T47D (cell line): ENCODE measurements around the gene PSMD6.

ENCODE experiments used
- DNase-seq, 2 experiments: peaks; one replicate each; pipeline versions ENCODE4 v3.0.0 to v3.0.0-alpha.2; 2011 to 2012; ENCODE audit warnings: low read depth in 1 of 2, low spot score in 1 of 2
- JUND ChIP-seq: IDR thresholded peaks from 2 replicates; pipeline ENCODE4 v1.6.1; 2012; ENCODE audit warnings: low read depth
- in situ Hi-C: cut with HindIII; loops from 2 replicates; pipeline ENCODE4 v1.10.0; 2016; ENCODE audit warnings: low sequenced_read_pairs, low pct_unique_long_range_greater_than_20kb

The PSMD6 gene

GRCh38 chr3:63993653-63994079 lies 29.6 kb downstream of the PSMD6 start:
- DNase-seq, result peak; percentile 51 to 77
- TF ChIP-seq JUND, result no peak
- in situ Hi-C loops, result no loop called here

DNA sequence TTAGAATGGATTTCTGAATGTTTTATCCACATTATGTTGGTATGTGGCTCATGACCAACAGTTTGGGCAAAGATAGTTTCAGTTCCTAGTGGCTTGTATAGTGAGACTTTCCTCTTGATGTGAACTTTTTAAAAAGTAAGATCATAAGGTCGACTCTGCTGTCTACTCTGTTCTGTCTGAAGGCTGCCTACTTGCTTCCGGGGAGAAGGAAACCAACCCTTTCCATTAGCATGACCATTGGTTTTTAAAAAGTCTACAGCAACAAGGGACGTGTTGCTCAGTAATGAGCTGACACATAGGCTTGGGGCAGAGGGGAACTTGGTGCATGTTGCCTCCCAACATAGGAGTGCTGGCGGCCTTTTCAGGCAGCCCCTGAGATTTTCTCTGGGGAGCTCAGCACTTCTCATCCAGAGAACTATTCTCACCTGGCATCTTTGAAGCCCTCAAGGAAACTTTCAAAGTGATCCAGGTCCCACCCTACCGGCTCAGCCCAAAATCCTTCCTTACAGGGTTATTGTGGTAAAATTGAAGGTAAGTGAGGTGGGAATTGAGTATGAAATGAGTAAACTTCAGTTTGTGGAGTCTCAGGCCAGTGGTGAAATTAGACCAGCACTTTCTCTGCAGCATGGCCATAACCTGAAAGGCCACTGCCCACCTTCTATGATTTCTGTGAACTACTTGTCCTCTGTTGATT lies 30.6 kb downstream of the PSMD6 start:
- in situ Hi-C loops, result no loop called here
- no peak for DNase-seq
- no peak for TF ChIP-seq JUND

DNA sequence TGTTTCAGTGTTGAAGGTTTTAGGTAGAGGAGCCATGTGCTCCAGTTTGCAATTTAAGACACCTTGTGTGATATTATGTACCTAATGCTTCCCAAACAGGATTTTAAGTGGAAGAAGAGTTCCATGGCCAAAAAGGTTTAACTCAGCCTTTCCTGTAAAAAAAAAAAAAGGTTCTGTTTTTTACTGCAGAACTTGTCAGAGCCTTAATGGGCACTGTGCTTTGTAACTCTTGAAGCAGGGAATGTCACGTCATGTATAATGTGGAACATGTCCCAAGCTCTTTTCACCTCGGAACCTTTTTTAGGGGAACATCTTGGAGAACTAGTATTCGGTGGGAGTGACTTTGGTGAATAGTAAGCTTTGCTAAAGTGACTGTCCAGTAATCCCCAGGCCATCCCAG lies 31.6 kb downstream of the PSMD6 start:
- TF ChIP-seq JUND, result no peak
- in situ Hi-C loops, result no loop called here
- DNase-seq, result no peak

GRCh38 chr3:63990733-63991132 lies 32.6 kb downstream of the PSMD6 start:
- DNase-seq, result no peak
- no peak for TF ChIP-seq JUND
- in situ Hi-C loops, result no loop called here

DNA sequence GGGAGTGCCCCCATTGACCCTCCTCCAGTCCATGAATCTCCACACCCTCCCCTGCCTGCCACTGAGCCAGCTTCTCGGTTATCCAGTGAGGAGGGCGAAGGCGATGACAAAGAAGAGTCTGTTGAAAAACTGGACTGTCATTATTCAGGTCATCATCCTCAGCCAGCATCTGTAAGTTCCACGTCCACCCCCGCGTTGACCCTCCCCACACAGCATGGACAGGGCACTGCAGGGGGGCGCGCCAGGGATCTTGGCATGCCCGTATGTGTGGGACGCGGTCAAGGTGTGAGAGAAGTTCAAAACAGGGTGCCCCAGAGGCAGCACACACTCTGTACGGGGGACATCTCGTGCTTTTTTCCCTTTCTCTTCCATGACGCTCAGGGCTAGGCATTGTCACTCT lies 33.1 kb downstream of the PSMD6 start:
- TF ChIP-seq JUND, result no peak
- in situ Hi-C loops, result no loop called here

GRCh38 chr3:63988943-63989342 lies 34.4 kb downstream of the PSMD6 start:
- in situ Hi-C loops, result no loop called here
- TF ChIP-seq JUND, result no peak

More for the DNA sequence above, 33.1 kb downstream of the PSMD6 start:
- no peak for DNase-seq

GRCh38 chr3:63986831-63987230 lies 36.5 kb downstream of the PSMD6 start:
- in situ Hi-C loops, result no loop called here
- no peak for TF ChIP-seq JUND
- no peak for DNase-seq

More at GRCh38 chr3:63988943-63989342, 34.4 kb downstream of the PSMD6 start:
- DNase-seq, result no peak

DNA sequence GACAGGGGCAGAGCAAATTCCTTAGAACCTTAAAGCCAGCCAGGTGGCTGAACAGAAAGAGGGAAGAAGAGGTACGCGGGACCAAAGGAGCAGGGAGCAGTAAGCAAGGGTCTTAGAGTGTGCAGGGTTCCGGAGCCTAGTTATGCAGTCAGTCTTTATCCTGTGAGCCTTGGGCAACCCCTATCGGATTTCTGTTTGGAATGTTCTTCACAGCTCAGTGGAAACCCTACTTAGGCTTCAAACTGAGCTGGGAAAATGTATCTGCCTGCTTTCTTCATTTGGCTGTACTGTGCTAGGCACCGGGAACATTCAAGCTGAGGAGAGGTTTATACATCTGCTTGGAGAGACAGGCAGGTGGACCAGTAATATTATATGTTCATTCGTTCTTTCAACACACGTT lies 37.1 kb downstream of the PSMD6 start:
- no peak for DNase-seq
- in situ Hi-C loops, result no loop called here
- TF ChIP-seq JUND, result no peak

GRCh38 chr3:63984391-63984790 lies 38.9 kb downstream of the PSMD6 start:
- DNase-seq, result no peak
- in situ Hi-C loops, result no loop called here
- no peak for TF ChIP-seq JUND

DNA sequence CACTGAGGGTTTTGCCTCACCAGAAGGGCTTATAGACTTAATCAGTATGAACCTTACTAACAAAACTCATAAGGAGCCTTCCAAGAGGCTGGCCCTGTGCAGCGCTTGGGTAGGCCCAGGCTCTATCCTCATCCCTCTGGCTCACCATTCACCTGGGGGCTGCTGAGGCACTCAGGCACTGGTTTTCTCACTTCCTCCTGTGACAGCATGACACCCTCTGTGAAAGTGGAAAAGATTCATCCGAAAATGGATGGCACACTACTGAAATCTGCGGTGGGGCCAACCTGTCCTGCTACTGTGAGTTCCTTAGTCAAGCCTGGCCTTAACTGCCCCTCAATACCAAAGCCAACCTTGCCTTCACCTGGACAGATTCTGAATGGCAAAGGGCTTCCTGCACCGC lies 41.3 kb downstream of the PSMD6 start:
- DNase-seq, result no peak
- no peak for TF ChIP-seq JUND
- in situ Hi-C loops, result no loop called here

DNA sequence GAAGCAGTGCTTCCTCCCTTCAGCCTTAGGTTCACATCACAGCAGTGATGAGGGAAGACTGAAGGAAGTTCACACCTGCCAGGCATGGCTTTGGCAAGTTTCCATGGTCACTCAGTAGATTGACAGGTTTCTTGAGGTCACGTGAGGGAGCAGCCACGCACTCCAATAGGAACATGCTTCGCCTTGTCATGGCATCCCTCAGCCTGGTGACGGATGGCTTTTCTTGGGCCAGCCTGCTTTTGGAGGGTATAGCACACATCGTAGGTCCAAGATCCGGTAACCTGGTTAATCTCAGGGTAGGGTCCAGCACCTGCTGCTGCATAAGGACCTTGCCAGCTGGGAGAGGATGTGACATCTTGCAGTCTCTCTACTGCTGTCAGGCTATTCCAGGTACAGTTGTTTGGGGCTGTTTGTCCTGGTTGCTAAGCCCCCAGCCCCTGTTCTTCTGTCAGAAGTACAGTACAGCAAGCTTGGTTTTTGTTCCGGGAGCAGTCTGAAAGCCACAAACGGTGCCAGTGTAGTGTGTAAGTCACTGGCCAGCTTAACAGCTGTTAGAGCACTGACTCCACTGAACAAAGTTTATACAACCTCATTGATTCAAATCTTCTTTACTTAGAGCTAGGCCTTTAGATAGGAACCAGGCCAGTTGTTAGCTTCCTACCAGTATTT lies 42.3 kb downstream of the PSMD6 start:
- peak in 1 of 2 experiments; percentile 19 for DNase-seq
- no peak for TF ChIP-seq JUND
- in situ Hi-C loops, result no loop called here

GRCh38 chr3:63980019-63980418 lies 43.3 kb downstream of the PSMD6 start:
- no peak for DNase-seq
- in situ Hi-C loops, result no loop called here
- no peak for TF ChIP-seq JUND

DNA sequence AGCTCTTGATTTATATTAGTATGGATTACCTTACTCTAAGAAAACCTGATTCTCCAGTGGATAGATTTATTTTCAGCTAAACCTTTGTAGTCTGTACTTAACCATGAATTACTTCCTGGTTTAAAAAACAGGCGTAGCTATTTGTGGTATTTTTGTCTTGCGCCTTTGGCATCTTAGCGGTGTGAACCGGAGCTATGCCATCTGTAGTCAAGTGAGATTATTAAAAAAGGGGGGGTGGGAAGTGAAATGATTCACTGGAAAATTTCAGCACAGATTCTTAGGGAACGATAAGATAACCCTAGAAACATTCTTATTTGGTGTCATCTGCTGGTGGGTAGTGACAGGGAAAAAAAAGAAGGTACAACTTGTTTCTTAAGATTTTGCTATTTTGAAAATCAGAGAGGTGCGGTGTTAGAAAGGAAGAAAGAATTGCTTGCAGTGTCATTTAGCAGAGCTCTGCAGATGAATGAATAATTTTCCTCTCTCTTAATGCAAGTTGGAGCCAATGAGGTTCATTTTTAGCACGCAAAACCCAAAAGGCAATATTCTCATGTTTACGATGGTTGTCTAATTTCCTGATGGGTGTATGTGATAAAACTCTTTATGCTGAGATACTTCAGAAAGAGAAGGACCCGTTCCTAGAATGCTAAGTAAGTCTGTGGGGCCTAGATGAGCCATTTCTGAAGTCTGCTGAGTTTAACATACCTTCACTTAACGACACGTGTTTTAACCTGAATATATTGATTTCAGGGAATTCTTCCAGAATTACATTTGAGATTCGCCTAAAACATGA lies 44.0 kb downstream of the PSMD6 start:
- no peak for DNase-seq
- TF ChIP-seq JUND, result no peak
- in situ Hi-C loops, result no loop called here
